Choroid plexus epithelial cell (primary cell): Measurements from ENCODE around the gene WDR83.

Experiments
- DNase-seq: peaks from one replicate; pipeline ENCODE4 v3.0.0-alpha.2; 2010; ENCODE audit warnings: low read depth
- H3K4me3 ChIP-seq: 2 replicates; pipeline ENCODE4 v1.5.1; 2011; ENCODE audit warnings: low read depth, mild to moderate bottlenecking, control low read depth, low read length, moderate library complexity
- TF ChIP-seq, protein P1 (sequence below): conservative IDR thresholded peaks from 2 replicates; pipeline ENCODE4 v1.5.1; 2011; ENCODE audit warnings: low read depth, mild to moderate bottlenecking, control low read depth, inconsistent platforms, low read length, moderate library complexity

The WDR83 gene

DNA sequence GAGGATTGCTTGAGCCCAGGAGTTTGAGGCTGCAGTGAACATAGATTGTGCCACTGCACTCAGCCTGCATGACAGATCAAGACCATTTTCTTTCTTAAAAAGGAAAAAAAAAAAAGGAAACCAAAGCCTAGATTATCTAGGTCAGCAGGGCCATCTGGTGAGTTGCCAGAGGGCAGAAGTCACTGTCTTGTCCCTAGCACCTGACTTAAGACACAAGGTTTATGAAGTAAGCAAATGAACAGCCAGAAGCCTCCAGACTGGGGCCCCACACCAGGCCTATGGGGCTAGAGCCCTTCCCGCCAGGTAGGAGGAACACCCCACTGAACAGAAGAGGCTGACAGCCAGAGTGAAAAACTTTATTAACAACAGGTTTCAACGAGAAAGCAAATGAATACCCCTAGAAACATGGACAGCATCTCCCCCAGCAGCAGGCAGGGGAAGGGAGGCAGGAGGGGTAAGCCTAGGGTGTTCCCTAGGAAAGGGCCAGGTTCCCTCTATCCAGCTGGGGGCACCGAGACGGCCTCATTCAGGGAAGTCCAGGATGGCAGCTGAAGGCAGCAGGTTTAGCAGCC, 1.2 kb downstream of the WDR83 start:
- DNase-seq = no peak
- no peak overlapping the region for H3K4me3 ChIP-seq
- TF ChIP-seq, protein P1, sequence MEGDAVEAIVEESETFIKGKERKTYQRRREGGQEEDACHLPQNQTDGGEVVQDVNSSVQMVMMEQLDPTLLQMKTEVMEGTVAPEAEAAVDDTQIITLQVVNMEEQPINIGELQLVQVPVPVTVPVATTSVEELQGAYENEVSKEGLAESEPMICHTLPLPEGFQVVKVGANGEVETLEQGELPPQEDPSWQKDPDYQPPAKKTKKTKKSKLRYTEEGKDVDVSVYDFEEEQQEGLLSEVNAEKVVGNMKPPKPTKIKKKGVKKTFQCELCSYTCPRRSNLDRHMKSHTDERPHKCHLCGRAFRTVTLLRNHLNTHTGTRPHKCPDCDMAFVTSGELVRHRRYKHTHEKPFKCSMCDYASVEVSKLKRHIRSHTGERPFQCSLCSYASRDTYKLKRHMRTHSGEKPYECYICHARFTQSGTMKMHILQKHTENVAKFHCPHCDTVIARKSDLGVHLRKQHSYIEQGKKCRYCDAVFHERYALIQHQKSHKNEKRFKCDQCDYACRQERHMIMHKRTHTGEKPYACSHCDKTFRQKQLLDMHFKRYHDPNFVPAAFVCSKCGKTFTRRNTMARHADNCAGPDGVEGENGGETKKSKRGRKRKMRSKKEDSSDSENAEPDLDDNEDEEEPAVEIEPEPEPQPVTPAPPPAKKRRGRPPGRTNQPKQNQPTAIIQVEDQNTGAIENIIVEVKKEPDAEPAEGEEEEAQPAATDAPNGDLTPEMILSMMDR = no peak

DNA sequence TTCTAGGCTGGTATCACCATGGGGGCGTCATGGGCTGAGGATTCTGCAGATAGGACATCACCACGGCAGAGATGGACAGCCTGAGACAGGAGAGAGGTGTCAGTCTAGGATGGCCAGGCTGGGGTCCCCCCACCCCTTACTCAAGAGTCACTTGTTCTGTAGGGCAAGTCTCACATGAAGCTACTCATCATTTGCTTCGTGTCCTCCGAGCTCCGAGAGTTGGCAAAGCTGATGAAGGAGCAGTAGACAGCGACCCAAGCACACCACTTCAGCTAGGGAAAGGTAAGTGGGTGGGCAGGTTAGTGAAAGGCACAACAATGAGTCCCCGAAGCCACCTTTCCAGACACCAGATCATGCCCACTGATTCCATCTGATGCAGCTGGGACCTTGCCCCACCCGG, 1.7 kb downstream of the WDR83 start:
- DNase-seq = no peak
- H3K4me3 ChIP-seq = peak overlapping the region; percentile 81
- TF ChIP-seq, protein P1 = no peak

DNA sequence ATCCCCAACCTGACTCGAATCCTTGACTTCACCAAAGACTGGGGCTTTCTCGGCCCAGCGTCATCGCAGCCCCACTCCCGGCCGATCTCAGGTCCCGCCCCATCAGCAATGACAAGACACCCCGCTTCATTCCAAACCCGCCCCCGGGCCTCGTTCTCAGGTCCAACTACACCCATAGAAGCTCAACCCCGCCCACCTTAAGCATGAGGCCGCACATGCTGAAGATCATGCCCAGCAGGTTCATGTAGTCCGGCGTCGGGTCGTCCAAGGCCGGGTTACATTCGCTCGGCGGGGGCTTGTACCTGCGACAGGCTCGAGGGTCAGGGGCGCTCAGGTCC, 2.3 kb downstream of the WDR83 start:
- TF ChIP-seq, protein P1 = no peak
- DNase-seq = peak; percentile 80
- peak overlapping the region; percentile 81 for H3K4me3 ChIP-seq

DNA sequence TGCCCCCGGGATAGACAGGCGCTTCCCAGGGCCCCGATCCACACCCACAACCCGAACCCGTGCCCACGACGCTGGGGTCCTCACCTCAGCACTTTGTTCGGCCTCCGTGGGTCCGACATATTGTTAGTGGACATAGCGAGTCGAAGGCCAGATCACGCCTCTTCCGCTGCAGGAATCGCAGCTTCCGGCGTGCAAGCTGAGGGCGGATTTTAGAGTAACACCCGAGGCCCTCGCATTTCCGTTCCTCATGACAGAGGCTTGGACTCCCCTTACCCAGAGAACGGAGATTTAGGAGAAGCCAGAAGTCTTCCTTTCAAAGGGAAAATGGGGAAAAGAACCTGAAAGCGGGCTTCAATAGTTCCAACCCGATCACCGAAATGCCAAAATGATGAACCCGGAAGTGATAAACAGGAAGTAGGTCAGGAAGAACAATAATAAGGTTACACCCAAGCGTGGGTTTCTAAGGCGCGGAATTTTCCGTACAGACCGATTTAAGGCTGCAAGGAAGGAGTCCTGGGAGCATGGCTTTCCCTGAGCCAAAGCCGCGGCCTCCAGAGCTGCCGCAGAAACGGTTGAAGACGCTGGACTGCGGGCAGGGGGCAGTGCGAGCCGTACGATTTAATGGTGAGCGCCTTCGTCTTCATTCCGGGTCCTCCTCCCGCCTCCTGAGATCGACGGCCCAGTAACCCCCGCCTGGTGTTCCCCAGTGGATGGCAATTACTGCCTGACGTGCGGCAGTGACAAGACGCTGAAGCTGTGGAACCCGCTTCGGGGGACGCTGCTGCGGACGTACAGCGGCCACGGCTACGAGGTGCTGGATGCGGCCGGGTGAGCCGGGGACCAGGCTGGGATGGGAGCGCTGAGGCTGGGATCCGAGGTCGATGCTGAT, 2.9 kb downstream of the WDR83 start:
- TF ChIP-seq, protein P1 = peak; percentile 16
- DNase-seq = peak; percentile 91
- peak overlapping the region; percentile 81 for H3K4me3 ChIP-seq

DNA sequence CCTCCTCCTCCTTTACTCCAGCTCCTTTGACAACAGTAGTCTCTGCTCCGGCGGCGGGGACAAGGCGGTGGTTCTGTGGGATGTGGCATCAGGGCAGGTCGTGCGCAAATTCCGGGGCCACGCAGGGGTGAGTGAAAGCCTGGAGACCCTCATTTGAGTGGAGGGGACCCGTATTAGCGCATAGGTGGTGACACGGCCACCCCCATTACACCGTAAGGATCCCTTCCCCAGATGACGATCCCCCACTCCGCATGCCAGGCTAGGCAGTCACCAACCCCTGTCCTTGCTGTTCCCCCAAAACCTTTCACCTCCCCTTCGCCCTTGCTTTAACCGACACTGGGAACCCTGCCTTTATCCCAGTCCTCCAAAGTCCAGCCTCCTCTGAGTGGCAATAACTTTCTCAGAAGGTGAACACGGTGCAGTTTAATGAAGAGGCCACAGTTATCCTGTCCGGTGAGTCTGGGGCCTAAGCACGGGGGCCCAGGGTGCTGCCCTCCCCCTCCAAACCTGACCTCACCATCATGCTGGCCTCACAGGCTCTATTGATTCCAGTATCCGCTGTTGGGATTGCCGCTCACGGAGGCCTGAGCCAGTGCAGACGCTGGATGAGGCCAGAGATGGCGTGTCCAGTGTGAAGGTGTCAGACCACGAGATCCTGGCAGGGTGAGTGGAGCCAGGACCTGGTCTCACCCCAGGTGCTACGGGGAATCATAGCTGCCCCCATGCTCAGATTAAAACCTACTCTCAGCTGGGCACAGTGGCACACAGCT, 3.7 kb downstream of the WDR83 start:
- DNase-seq = no peak
- H3K4me3 ChIP-seq = peak overlapping the region; percentile 81
- TF ChIP-seq, protein P1 = no peak

DNA sequence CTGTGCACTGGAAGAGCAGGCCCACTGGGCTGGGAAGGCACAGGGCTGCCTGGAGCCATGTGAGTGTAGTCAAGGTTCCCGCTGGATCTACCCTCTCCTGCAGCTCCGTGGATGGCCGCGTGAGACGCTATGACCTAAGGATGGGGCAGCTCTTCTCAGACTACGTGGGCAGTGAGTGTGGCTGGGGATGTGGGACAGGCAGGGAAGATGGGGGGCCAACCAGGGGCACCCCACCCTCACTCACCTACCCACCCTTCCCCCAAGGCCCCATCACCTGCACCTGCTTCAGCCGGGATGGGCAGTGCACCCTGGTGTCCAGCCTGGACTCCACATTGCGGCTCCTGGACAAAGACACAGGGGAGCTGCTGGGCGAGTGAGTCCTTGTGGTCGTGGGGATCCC, 6.1 kb downstream of the WDR83 start:
- TF ChIP-seq, protein P1 = no peak
- DNase-seq = no peak
- H3K4me3 ChIP-seq = no peak overlapping the region
